HepG2 (cell line): Measurements from ENCODE around the gene BLVRA.

Source experiments
- EZH2 ChIP-seq: conservative IDR thresholded peaks from 2 replicates; pipeline ENCODE4 v1.6.1; 2012; ENCODE audit warnings: mild to moderate bottlenecking, low read depth, low read length, moderate library complexity
- GTF2F1 ChIP-seq: fragments of 150-350 bp; IDR thresholded peaks from 2 replicates; pipeline ENCODE4 v1.6.1; 2014; ENCODE audit warnings: low read length
- POLR2AphosphoS5 ChIP-seq: IDR thresholded peaks from 2 replicates; pipeline ENCODE4 v1.6.1; 2012; ENCODE audit warnings: low read depth, low read length
- ZZZ3 ChIP-seq: sonication (generic); formaldehyde crosslinking; IDR thresholded peaks from 2 replicates; pipeline ENCODE4 v1.4.0; 2020; ENCODE audit warnings: missing genetic modification reagents, mild to moderate bottlenecking, borderline replicate concordance
- TF ChIP-seq, protein P1 (sequence below): sonication (generic); formaldehyde crosslinking; IDR thresholded peaks from 2 replicates; pipeline ENCODE4 v1.5.0; 2020; ENCODE audit warnings: mild to moderate bottlenecking, missing genetic modification reagents, moderate library complexity
- TF ChIP-seq, protein P2 (sequence below), 2 experiments: IDR thresholded peaks; 2 replicates each; pipeline ENCODE4 v1.6.1; 2011 to 2012; ENCODE audit warnings: low read length in 2 of 2, borderline replicate concordance in 1 of 2, low read depth in 1 of 2, mild to moderate bottlenecking in 1 of 2, moderate library complexity in 1 of 2
- TF ChIP-seq, protein P3 (sequence below): sonication (generic); formaldehyde crosslinking; IDR thresholded peaks from 2 replicates; pipeline ENCODE4 v1.8.0; 2022; ENCODE audit warnings: missing genetic modification reagents, low read depth, mild to moderate bottlenecking, borderline replicate concordance

DNA sequence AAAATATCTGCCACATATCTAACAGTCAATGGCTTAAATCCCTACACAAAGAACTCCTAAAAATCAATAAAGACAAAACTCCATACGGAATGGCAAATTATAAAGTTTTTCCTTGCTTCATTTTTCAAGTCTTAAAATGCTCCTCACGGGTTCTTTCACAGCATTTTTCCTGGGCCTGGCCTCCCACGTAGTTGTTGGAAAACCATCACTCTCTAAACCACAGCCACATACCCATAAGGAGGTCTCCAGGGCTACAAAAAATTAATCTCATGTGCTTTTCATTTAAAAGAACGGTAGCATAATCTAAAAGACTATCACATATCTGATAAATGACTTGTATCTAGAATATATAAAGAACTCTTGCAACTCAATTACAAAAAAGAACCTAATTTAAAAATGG is 32.0 kb upstream of the BLVRA start:
- TF ChIP-seq, protein P1, sequence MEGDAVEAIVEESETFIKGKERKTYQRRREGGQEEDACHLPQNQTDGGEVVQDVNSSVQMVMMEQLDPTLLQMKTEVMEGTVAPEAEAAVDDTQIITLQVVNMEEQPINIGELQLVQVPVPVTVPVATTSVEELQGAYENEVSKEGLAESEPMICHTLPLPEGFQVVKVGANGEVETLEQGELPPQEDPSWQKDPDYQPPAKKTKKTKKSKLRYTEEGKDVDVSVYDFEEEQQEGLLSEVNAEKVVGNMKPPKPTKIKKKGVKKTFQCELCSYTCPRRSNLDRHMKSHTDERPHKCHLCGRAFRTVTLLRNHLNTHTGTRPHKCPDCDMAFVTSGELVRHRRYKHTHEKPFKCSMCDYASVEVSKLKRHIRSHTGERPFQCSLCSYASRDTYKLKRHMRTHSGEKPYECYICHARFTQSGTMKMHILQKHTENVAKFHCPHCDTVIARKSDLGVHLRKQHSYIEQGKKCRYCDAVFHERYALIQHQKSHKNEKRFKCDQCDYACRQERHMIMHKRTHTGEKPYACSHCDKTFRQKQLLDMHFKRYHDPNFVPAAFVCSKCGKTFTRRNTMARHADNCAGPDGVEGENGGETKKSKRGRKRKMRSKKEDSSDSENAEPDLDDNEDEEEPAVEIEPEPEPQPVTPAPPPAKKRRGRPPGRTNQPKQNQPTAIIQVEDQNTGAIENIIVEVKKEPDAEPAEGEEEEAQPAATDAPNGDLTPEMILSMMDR = no peak
- TF ChIP-seq ZZZ3 (CRISPR knock-in tag) = no peak
- no peak for TF ChIP-seq EZH2
- TF ChIP-seq, protein P2, sequence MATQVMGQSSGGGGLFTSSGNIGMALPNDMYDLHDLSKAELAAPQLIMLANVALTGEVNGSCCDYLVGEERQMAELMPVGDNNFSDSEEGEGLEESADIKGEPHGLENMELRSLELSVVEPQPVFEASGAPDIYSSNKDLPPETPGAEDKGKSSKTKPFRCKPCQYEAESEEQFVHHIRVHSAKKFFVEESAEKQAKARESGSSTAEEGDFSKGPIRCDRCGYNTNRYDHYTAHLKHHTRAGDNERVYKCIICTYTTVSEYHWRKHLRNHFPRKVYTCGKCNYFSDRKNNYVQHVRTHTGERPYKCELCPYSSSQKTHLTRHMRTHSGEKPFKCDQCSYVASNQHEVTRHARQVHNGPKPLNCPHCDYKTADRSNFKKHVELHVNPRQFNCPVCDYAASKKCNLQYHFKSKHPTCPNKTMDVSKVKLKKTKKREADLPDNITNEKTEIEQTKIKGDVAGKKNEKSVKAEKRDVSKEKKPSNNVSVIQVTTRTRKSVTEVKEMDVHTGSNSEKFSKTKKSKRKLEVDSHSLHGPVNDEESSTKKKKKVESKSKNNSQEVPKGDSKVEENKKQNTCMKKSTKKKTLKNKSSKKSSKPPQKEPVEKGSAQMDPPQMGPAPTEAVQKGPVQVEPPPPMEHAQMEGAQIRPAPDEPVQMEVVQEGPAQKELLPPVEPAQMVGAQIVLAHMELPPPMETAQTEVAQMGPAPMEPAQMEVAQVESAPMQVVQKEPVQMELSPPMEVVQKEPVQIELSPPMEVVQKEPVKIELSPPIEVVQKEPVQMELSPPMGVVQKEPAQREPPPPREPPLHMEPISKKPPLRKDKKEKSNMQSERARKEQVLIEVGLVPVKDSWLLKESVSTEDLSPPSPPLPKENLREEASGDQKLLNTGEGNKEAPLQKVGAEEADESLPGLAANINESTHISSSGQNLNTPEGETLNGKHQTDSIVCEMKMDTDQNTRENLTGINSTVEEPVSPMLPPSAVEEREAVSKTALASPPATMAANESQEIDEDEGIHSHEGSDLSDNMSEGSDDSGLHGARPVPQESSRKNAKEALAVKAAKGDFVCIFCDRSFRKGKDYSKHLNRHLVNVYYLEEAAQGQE (IDR thresholded peaks at IDR 0.05; ENCODE audit: borderline replicate concordance in 1 of 2, low read depth in 1 of 2, low read length in 2 of 2) = no peak
- TF ChIP-seq, protein P3, sequence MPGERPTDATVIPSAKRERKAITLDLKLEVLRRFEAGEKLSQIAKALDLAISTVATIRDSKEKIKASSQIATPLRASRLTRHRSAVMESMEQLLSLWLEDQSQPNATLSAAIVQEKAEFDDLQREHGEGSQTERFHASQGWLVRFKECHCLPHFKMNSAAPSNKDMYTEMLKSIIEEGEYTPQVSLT = no peak
- TF ChIP-seq GTF2F1 = no peak
- TF ChIP-seq POLR2AphosphoS5 = no peak
